OCI-LY1 (cell line): Measurements from ENCODE around the gene MED15.

ENCODE experiments used
- CTCF ChIP-seq: fragments of 200-600 bp; sonication (generic), shearing (Covaris generic); IDR thresholded peaks from 2 replicates; pipeline ENCODE4 v1.5.1; 2017; ENCODE audit warnings: mild to moderate bottlenecking, antibody characterized with exemption, low read length, moderate library complexity, mixed read lengths
- EZH2 ChIP-seq: fragments of 200-600 bp; sonication (generic), shearing (Covaris generic); IDR thresholded peaks from 2 replicates; pipeline ENCODE4 v1.8.0; 2017; ENCODE audit warnings: borderline replicate concordance, mixed run types, mild to moderate bottlenecking, antibody characterized with exemption, low read length, moderate library complexity, mixed read lengths

GRCh38 chr22:20618488-20618887 is 111.1 kb downstream of the MED15 start:
- TF ChIP-seq CTCF (no peak), EZH2 (no peak)
